Astrocyte (in vitro differentiated cells and primary cell): ENCODE results near the gene VSNL1. TPM values are rescaled to one million over a fixed set of nuclear protein-coding genes. Genes with fewer than 3 reads are reported as not detected.

Source experiments
- DNase-seq: peaks from one replicate; pipeline ENCODE4 v3.0.0-alpha.2; 2010; ENCODE audit warnings: low read depth
- FAIRE-seq: peaks from 2 replicates; lab custom pipeline; 2011; peaks lifted over from hg19 to GRCh38; lab: Jason Lieb, UNC
- H2AFZ ChIP-seq: 2 replicates; pipeline ENCODE4 v1.6.0; 2012; ENCODE audit warnings: low read depth, low read length, inconsistent platforms
- H3K27ac ChIP-seq: 2 replicates; pipeline ENCODE4 v1.5.1; 2011; ENCODE audit warnings: low read depth, low read length, inconsistent platforms
- H3K27me3 ChIP-seq: 2 replicates; pipeline ENCODE4 v1.6.0; 2011; ENCODE audit warnings: low read length, inconsistent platforms; ENCODE audit not compliant: insufficient read depth
- H3K36me3 ChIP-seq: 2 replicates; pipeline ENCODE4 v1.5.1; 2011; ENCODE audit warnings: low read length, inconsistent platforms; ENCODE audit not compliant: insufficient read depth
- H3K4me1 ChIP-seq: 2 replicates; pipeline ENCODE4 v1.5.1; 2011; ENCODE audit warnings: low read length, inconsistent platforms; ENCODE audit not compliant: insufficient read depth
- H3K4me2 ChIP-seq: 2 replicates; pipeline ENCODE4 v1.6.0; 2012; ENCODE audit warnings: low read length, inconsistent platforms
- H3K4me3 ChIP-seq: 2 replicates; pipeline ENCODE4 v1.5.1; 2011; ENCODE audit warnings: low read depth, mild to moderate bottlenecking, low read length, inconsistent platforms; ENCODE audit not compliant: insufficient read depth
- H3K79me2 ChIP-seq: 2 replicates; pipeline ENCODE4 v1.6.0; 2012; ENCODE audit warnings: mild to moderate bottlenecking, low read length, inconsistent platforms; ENCODE audit not compliant: insufficient read depth
- H3K9ac ChIP-seq: 2 replicates; pipeline ENCODE4 v1.6.0; 2012; ENCODE audit warnings: mild to moderate bottlenecking, low read length, inconsistent platforms
- H3K9me3 ChIP-seq: 2 replicates; pipeline ENCODE4 v1.5.1; 2012; ENCODE audit warnings: low read depth, mild to moderate bottlenecking, low read length, inconsistent platforms; ENCODE audit not compliant: insufficient read depth
- H4K20me1 ChIP-seq: 2 replicates; pipeline ENCODE4 v1.6.0; 2012; ENCODE audit warnings: low read length, inconsistent platforms; ENCODE audit not compliant: insufficient read depth
- H3K27ac Mint-ChIP-seq: one replicate; pipeline ENCODE4 v1.8.0; 2021; ENCODE audit warnings: mild to moderate bottlenecking, mixed read lengths; ENCODE audit not compliant: unreplicated experiment
- H3K27me3 Mint-ChIP-seq: one replicate; pipeline ENCODE4 v1.8.0; 2021; ENCODE audit warnings: low read depth, mixed read lengths; ENCODE audit not compliant: unreplicated experiment
- H3K36me3 Mint-ChIP-seq: one replicate; pipeline ENCODE4 v1.8.0; 2021; ENCODE audit warnings: low read depth, mixed read lengths; ENCODE audit not compliant: unreplicated experiment
- H3K4me1 Mint-ChIP-seq: one replicate; pipeline ENCODE4 v1.8.0; 2021; ENCODE audit warnings: low read depth, mixed read lengths; ENCODE audit not compliant: unreplicated experiment
- H3K4me3 Mint-ChIP-seq: one replicate; pipeline ENCODE4 v1.8.0; 2021; ENCODE audit warnings: mild to moderate bottlenecking, moderate library complexity, mixed read lengths; ENCODE audit not compliant: unreplicated experiment
- H3K9me3 Mint-ChIP-seq: one replicate; pipeline ENCODE4 v1.8.0; 2021; ENCODE audit warnings: mild to moderate bottlenecking, mixed read lengths; ENCODE audit not compliant: unreplicated experiment
- EZH2 ChIP-seq: IDR thresholded peaks from 2 replicates; pipeline ENCODE4 v1.6.1; 2012; ENCODE audit warnings: mild to moderate bottlenecking, low read length, inconsistent platforms; ENCODE audit not compliant: insufficient read depth
- total RNA-seq: library from RNA; stranded (reverse); gene quantifications from 2 replicates; pipeline ENCODE4 v1.2.1, GENCODE V29; 2021
- TF ChIP-seq, protein P1 (sequence below): IDR thresholded peaks from 2 replicates; pipeline ENCODE4 v1.5.1; 2011; ENCODE audit warnings: low read depth, mild to moderate bottlenecking, inconsistent platforms, low read length, moderate library complexity; ENCODE audit not compliant: insufficient read depth

Gene VSNL1
- total RNA-seq, 1 donor from 2014 or later = 0.61 TPM

DNA sequence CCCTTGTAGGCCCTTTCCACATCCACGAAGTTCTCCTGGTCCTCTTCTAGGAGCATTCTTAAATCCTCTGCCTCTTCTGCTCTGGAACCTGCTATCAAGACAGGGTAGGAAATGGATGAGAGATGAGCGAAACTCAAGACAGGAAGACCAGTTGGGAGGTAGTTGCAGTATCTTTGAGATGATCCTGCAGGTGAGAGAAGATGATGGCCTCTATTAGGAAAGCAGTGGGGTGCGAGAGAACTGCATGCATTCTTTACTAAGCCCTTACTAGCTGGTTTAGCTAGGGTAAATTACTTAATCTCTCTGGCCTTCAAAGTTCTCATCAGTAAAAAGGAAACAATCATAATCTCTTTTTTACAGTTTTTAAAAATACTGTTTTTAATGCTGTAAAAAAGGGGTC lies 47.0 kb downstream of the VSNL1 start:
- H3K4me2 ChIP-seq = no peak overlapping the region
- no peak overlapping the region for H3K27ac ChIP-seq
- TF ChIP-seq, protein P1, sequence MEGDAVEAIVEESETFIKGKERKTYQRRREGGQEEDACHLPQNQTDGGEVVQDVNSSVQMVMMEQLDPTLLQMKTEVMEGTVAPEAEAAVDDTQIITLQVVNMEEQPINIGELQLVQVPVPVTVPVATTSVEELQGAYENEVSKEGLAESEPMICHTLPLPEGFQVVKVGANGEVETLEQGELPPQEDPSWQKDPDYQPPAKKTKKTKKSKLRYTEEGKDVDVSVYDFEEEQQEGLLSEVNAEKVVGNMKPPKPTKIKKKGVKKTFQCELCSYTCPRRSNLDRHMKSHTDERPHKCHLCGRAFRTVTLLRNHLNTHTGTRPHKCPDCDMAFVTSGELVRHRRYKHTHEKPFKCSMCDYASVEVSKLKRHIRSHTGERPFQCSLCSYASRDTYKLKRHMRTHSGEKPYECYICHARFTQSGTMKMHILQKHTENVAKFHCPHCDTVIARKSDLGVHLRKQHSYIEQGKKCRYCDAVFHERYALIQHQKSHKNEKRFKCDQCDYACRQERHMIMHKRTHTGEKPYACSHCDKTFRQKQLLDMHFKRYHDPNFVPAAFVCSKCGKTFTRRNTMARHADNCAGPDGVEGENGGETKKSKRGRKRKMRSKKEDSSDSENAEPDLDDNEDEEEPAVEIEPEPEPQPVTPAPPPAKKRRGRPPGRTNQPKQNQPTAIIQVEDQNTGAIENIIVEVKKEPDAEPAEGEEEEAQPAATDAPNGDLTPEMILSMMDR = no peak
- no peak for TF ChIP-seq EZH2
- no peaks in the 10 kb centered on the region for H3K9me3 ChIP-seq
- no peaks in the 10 kb centered on the region for H3K79me2 ChIP-seq
- H3K9me3 Mint-ChIP-seq = peaks cover 1% of the 10 kb centered on the region
- H3K4me3 ChIP-seq = no peak overlapping the region
- H2AFZ ChIP-seq = no peak overlapping the region
- FAIRE-seq (no peak), DNase-seq (no peak)
- H3K36me3 ChIP-seq = no peaks in the 10 kb centered on the region
- H3K36me3 Mint-ChIP-seq = no peaks in the 10 kb centered on the region
- H3K4me1 Mint-ChIP-seq = no peaks in the 10 kb centered on the region
- no peak overlapping the region for H3K4me3 Mint-ChIP-seq
- no peak overlapping the region for H3K9ac ChIP-seq
- peaks cover 3% of the 10 kb centered on the region for H3K27me3 Mint-ChIP-seq
- H3K27ac Mint-ChIP-seq = no peak overlapping the region
- H3K27me3 ChIP-seq = no peaks in the 10 kb centered on the region
- peaks cover 3% of the 10 kb centered on the region for H3K4me1 ChIP-seq
- H4K20me1 ChIP-seq = no peaks in the 10 kb centered on the region

DNA sequence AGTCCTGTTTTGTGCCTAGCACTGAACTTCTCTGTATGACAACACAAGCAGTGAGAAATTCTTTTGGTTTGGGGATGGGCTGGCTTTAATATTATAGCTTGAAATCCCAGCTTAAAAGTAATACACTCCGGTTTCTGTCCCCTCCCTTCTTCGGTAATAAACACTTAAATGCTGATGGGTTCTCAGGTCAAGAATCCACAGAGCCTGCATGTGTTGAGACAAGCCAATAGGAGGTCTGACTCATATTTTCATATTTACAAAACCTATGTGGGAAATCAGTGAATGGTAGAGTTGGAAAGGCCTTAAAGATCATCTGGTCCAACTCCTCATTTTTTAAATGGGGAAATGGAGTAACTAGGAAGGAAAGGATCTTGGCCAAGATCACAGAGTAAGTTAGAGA lies 47.5 kb downstream of the VSNL1 start:
- no peak overlapping the region for H3K4me2 ChIP-seq
- Mint-ChIP-seq H3K9me3 (peaks cover 1% of the 10 kb centered on the region), H3K27me3 (peaks cover 3% of the 10 kb centered on the region), H3K27ac (no peak overlapping the region), H3K36me3 (no peaks in the 10 kb centered on the region), H3K4me3 (no peak overlapping the region), H3K4me1 (no peaks in the 10 kb centered on the region)
- FAIRE-seq (no peak), DNase-seq (no peak)
- H3K4me3 ChIP-seq = no peak overlapping the region
- no peaks in the 10 kb centered on the region for H3K27me3 ChIP-seq
- peaks cover 3% of the 10 kb centered on the region for H3K4me1 ChIP-seq
- no peaks in the 10 kb centered on the region for H4K20me1 ChIP-seq
- no peak overlapping the region for H3K27ac ChIP-seq
- H3K9ac ChIP-seq = no peak overlapping the region
- no peaks in the 10 kb centered on the region for H3K79me2 ChIP-seq
- no peaks in the 10 kb centered on the region for H3K9me3 ChIP-seq
- H2AFZ ChIP-seq = no peak overlapping the region
- no peaks in the 10 kb centered on the region for H3K36me3 ChIP-seq
- no peak for TF ChIP-seq EZH2
- TF ChIP-seq, protein P1 = no peak

DNA sequence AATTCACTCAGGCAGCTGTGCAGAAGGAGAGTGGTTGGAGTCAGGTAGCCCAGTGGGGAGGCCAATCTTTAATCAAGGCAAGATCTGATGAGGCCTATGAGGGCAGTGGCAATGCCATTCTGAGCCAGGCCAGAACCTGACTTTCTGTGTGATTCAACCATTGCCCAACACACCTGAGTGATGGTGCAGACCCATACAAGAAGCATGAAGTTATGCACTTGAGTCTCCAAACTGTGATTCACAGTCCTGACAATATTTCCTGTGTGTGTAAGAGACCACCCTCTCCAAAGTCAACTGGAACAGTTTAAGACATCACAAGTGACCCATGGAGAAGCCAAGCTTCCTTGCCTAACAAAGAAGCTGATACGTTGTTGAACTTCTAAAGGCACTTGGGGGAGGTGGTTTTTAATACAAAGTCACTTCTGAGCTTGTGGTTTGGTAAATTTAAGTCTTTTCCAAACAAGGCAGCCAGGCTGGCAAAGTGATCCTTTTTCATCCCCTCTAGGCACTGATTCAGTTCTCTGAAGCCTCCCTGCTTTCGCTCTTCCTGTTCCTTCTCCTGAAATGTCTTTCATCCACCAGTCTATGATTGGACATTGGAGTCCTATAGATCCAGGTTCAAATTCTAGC lies 49.0 kb downstream of the VSNL1 start:
- Histone ChIP-seq H3K4me2 (no peak overlapping the region), H3K9ac (no peak overlapping the region), H3K36me3 (no peaks in the 10 kb centered on the region), H3K9me3 (no peaks in the 10 kb centered on the region), H3K4me1 (peaks cover 4% of the 10 kb centered on the region), H3K27ac (no peak overlapping the region), H4K20me1 (no peaks in the 10 kb centered on the region), H3K79me2 (no peaks in the 10 kb centered on the region), H3K4me3 (no peak overlapping the region), H2AFZ (no peak overlapping the region), H3K27me3 (no peaks in the 10 kb centered on the region)
- no peak overlapping the region for H3K4me3 Mint-ChIP-seq
- H3K27ac Mint-ChIP-seq = no peak overlapping the region
- H3K27me3 Mint-ChIP-seq = peaks cover 3% of the 10 kb centered on the region
- no peak for FAIRE-seq
- DNase-seq = no peak
- peaks cover 2% of the 10 kb centered on the region for H3K4me1 Mint-ChIP-seq
- H3K36me3 Mint-ChIP-seq = no peaks in the 10 kb centered on the region
- TF ChIP-seq, protein P1 = no peak
- no peak for TF ChIP-seq EZH2
- peaks cover 1% of the 10 kb centered on the region for H3K9me3 Mint-ChIP-seq
